PC-3 (cell line): ENCODE results near the gene RBMS3. TPM values are rescaled to one million over a fixed set of nuclear protein-coding genes. Genes with fewer than 3 reads are reported as not detected.

Source experiments
- ATAC-seq: fragments of 200-7000 bp; cut with Tn5 transposase; 2 replicates; pipeline ENCODE4 v1.9.1; 2020; ENCODE audit warnings: mild to moderate bottlenecking, moderate library complexity
- BruUV-seq: library from RNA; stranded (reverse); fragments of 400-500 nt; replicated peaks from 2 replicates; lab custom pipeline; 2021; lab: Mats Ljungman, UMichigan
- CTCF ChIA-PET: fragments of 300-600 bp; sonication (Branson Sonifier 250); formaldehyde crosslinking; loops from one replicate; lab custom pipeline; 2022; ENCODE audit warnings: antibody characterized with exemption; lab: Charles Lee
- POLR2A ChIA-PET: fragments of 300-600 bp; sonication (Branson Sonifier 250); formaldehyde crosslinking; loops from one replicate; lab custom pipeline; 2022; ENCODE audit warnings: antibody characterized with exemption; ENCODE audit not compliant: unreplicated experiment; lab: Charles Lee
- DNase-seq: peaks from one replicate; pipeline ENCODE4 v3.0.0-alpha.2; 2015
- H2AFZ ChIP-seq: fragments of 300-600 bp; sonication (generic); 2 replicates; pipeline ENCODE4 v1.6.0; 2016; ENCODE audit warnings: antibody characterized with exemption, low read length
- H3F3A ChIP-seq: fragments of 300-600 bp; sonication (generic); one replicate; pipeline ENCODE4 v1.6.0; 2017; ENCODE audit warnings: antibody characterized with exemption, low read length, control low read depth, mild to moderate bottlenecking; ENCODE audit not compliant: unreplicated experiment
- H3K27ac ChIP-seq: fragments of 300-600 bp; sonication (generic); 2 replicates; pipeline ENCODE4 v1.5.1; 2016; ENCODE audit warnings: mild to moderate bottlenecking, low read length
- H3K27me3 ChIP-seq: fragments of 300-600 bp; sonication (generic); 2 replicates; pipeline ENCODE4 v1.6.1; 2016; ENCODE audit warnings: low read length, mixed read lengths
- H3K36me3 ChIP-seq: fragments of 300-600 bp; sonication (generic); 2 replicates; pipeline ENCODE4 v1.6.1; 2016; ENCODE audit warnings: low read depth, mixed run types, low read length, mixed read lengths
- H3K4me1 ChIP-seq: fragments of 300-600 bp; sonication (generic); 2 replicates; pipeline ENCODE4 v1.5.1; 2016; ENCODE audit warnings: low read length; ENCODE audit not compliant: insufficient read depth
- H3K4me2 ChIP-seq: fragments of 300-600 bp; sonication (generic); 2 replicates; pipeline ENCODE4 v1.6.0; 2016; ENCODE audit warnings: low read length
- H3K4me3 ChIP-seq: fragments of 300-600 bp; sonication (generic); 2 replicates; pipeline ENCODE4 v1.5.1; 2016; ENCODE audit warnings: mild to moderate bottlenecking, low read length, mixed read lengths
- H3K79me2 ChIP-seq: fragments of 300-600 bp; sonication (generic); 2 replicates; pipeline ENCODE4 v1.6.1; 2017; ENCODE audit warnings: low read length, mixed read lengths
- H3K9ac ChIP-seq: fragments of 300-600 bp; sonication (generic); 2 replicates; pipeline ENCODE4 v1.6.0; 2016; ENCODE audit warnings: mild to moderate bottlenecking, low read length
- H3K9me2 ChIP-seq: fragments of 300-600 bp; sonication (generic); replicated peaks from 2 replicates; pipeline ENCODE4 v1.6.1; 2016; ENCODE audit warnings: mixed run types, low read length, mixed read lengths
- H3K9me3 ChIP-seq: fragments of 300-600 bp; sonication (generic); 2 replicates; pipeline ENCODE4 v1.6.1; 2016; ENCODE audit warnings: low read length, mixed read lengths
- H4K20me1 ChIP-seq: fragments of 300-600 bp; sonication (generic); 2 replicates; pipeline ENCODE4 v1.6.1; 2016; ENCODE audit warnings: low read length, mixed read lengths
- EZH2 ChIP-seq: fragments of 300-600 bp; sonication (generic); IDR thresholded peaks from one replicate; pipeline ENCODE4 v1.6.1; 2017; ENCODE audit warnings: antibody characterized with exemption, mild to moderate bottlenecking, low read length; ENCODE audit not compliant: unreplicated experiment
- EZH2phosphoT487 ChIP-seq: fragments of 300-600 bp; sonication (generic); IDR thresholded peaks from 2 replicates; pipeline ENCODE4 v1.6.1; 2018; ENCODE audit warnings: mild to moderate bottlenecking, antibody characterized with exemption, low read length, borderline replicate concordance
- intact Hi-C: fragments of 100-400 bp; cut with micrococcal nuclease; formaldehyde crosslinking; loops from 2 replicates; pipeline ENCODE4 v1.9.0; 2023
- total RNA-seq: library from RNA; depleted of rRNA; stranded (reverse); fragments of >200 nt; gene quantifications from 2 replicates; pipeline ENCODE4 v1.2.3, GENCODE V29; 2014
- TF ChIP-seq, protein P1 (sequence below): fragments of 300-600 bp; sonication (generic); conservative IDR thresholded peaks from 2 replicates; pipeline ENCODE4 v1.5.1; 2017; ENCODE audit warnings: antibody characterized with exemption, low read depth, mild to moderate bottlenecking, low read length

The RBMS3 gene
- total RNA-seq, 1 experiment from 2014 or later, result 5.4 TPM

DNA sequence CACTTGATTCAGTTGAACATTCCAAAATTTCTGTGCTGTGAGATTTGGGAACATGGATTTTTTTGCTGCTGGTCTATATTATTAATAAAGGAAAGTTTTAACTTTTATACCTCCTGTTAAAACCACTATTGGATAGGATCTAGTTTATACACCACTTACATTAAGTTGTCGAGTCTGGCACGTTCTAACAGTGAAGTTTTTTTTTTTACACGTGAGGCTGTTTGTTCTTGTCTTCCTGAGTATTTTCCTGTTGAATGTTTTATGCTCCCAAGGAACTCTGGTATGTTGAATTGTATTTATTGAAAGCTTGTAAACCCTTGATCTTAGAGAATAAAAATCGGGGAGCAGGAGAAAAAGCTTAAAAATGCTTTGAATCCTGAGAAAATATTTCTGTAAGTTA is 338.8 kb downstream of the RBMS3 start:
- DNase-seq (no peak), ATAC-seq (no peak)
- TF ChIP-seq EZH2phosphoT487 (no peak), EZH2 (no peak)
- TF ChIP-seq, protein P1, sequence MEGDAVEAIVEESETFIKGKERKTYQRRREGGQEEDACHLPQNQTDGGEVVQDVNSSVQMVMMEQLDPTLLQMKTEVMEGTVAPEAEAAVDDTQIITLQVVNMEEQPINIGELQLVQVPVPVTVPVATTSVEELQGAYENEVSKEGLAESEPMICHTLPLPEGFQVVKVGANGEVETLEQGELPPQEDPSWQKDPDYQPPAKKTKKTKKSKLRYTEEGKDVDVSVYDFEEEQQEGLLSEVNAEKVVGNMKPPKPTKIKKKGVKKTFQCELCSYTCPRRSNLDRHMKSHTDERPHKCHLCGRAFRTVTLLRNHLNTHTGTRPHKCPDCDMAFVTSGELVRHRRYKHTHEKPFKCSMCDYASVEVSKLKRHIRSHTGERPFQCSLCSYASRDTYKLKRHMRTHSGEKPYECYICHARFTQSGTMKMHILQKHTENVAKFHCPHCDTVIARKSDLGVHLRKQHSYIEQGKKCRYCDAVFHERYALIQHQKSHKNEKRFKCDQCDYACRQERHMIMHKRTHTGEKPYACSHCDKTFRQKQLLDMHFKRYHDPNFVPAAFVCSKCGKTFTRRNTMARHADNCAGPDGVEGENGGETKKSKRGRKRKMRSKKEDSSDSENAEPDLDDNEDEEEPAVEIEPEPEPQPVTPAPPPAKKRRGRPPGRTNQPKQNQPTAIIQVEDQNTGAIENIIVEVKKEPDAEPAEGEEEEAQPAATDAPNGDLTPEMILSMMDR, result no peak
- ChIA-PET POLR2A (no interaction called here), CTCF (no interaction called here)
- intact Hi-C loops, result no loop called here
- Histone ChIP-seq H3K27me3 (no peaks in the 10 kb centered on the region), H3K79me2 (no peaks in the 10 kb centered on the region), H3K36me3 (no peaks in the 10 kb centered on the region), H3K9me2 (no peaks in the 10 kb centered on the region), H3K9ac (no peak overlapping the region), H3F3A (no peaks in the 10 kb centered on the region), H3K27ac (no peak overlapping the region), H3K9me3 (no peaks in the 10 kb centered on the region), H4K20me1 (no peaks in the 10 kb centered on the region), H2AFZ (no peak overlapping the region), H3K4me1 (no peaks in the 10 kb centered on the region), H3K4me2 (no peak overlapping the region), H3K4me3 (no peak overlapping the region)
- no TSS peak for BruUV-seq

DNA sequence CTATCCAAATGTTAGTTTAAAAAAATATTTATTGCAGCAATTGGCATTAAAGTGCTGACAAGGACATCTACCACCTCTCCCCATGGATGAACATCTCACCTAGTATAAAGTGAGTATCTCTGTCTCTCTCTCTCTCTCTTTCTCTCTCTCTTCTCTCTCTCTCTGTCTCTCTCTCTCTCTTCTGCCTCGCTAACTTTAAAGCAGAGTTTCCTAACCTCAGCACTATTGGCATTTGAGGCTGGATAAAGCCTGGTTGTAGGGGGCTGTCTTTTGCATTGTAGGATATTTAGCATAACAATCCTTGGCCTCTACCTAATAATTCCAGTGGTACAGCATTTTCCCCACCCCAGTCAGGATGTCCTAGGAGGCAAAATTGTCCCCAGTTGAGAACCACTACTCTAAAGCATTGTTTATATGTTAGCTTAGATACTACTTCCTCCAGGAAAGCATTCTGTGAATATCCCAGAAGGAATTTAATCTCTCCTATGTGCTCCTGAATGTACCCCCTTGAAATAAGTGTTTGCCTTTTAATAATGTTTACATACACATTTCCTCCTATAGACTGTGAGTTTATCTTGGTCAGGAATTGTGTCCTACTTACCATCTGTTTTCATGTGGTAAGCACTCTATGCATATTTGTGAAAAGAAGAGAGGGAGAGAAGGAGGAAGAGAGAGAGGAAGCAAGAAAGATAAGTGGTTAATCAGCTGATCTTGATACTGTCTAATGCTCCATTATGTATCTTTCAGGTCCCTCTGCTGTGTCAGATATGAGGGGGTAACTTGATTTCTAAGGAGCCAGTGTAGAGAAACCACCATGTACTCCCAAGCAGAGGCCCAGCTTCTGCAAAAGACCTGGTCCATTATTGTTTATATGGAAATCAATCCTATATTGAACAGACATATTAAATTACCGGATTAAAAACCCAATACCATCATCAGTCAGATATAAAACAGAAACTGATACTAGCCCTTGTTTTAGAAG is 346.6 kb downstream of the RBMS3 start:
- Histone ChIP-seq H3K9me2 (no peaks in the 10 kb centered on the region), H3K9ac (no peak overlapping the region), H3K4me1 (no peaks in the 10 kb centered on the region), H2AFZ (no peak overlapping the region), H3K9me3 (no peaks in the 10 kb centered on the region), H3K4me3 (no peak overlapping the region), H3K4me2 (no peak overlapping the region), H3K36me3 (no peaks in the 10 kb centered on the region), H3K79me2 (no peaks in the 10 kb centered on the region), H3K27ac (no peak overlapping the region), H4K20me1 (no peaks in the 10 kb centered on the region), H3F3A (no peaks in the 10 kb centered on the region), H3K27me3 (no peaks in the 10 kb centered on the region)
- no peak for ATAC-seq
- DNase-seq, result no peak
- TF ChIP-seq EZH2phosphoT487, result no peak
- TF ChIP-seq, protein P1, result no peak
- no peak for TF ChIP-seq EZH2
- BruUV-seq, result no TSS peak
- POLR2A ChIA-PET, result no interaction called here
- intact Hi-C loops, result no loop called here
- CTCF ChIA-PET, result no interaction called here

DNA sequence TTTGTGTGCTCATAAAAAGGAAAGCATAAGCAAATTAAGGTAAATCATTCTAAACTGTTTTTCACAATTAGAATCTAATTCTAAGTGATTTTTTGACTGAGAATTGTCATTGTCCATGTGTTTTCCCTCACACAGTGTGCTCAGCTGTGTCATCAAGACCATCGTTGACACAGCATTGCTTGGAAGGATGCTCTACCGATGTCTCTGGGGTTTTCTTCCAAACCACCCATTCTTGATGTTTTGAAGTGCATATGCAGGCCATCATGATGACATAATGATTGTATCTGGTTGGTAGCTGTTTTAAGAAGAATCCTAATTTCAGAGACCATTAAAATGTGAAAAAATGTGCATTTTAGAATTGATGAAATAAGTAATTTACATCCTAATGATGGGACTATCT is 347.9 kb downstream of the RBMS3 start:
- Histone ChIP-seq H3K79me2 (no peaks in the 10 kb centered on the region), H3K36me3 (no peaks in the 10 kb centered on the region), H3K4me2 (no peak overlapping the region), H3K27me3 (no peaks in the 10 kb centered on the region), H3K9me2 (no peaks in the 10 kb centered on the region), H3K4me1 (no peaks in the 10 kb centered on the region), H3K9me3 (no peaks in the 10 kb centered on the region), H2AFZ (no peak overlapping the region), H3K27ac (no peak overlapping the region), H3K9ac (no peak overlapping the region), H3K4me3 (no peak overlapping the region), H4K20me1 (no peaks in the 10 kb centered on the region), H3F3A (no peaks in the 10 kb centered on the region)
- DNase-seq, result no peak
- TF ChIP-seq, protein P1, result no peak
- TF ChIP-seq EZH2 (no peak), EZH2phosphoT487 (no peak)
- BruUV-seq, result no TSS peak
- ATAC-seq, result no peak
- ChIA-PET POLR2A (no interaction called here), CTCF (no interaction called here)
- intact Hi-C loops, result no loop called here
